ENCODE measurements around the gene SYTL1. TPM values are rescaled to one million over a fixed set of nuclear protein-coding genes. Genes with fewer than 3 reads are reported as not detected.

The SYTL1 gene
- total and polyA plus RNA-seq, 9 of the 15 experiments (the other 6 are each of a cell fraction or from before 2014, with no cell fraction given), result 0.04 to 9.3 (median 1.7) TPM

DNA sequence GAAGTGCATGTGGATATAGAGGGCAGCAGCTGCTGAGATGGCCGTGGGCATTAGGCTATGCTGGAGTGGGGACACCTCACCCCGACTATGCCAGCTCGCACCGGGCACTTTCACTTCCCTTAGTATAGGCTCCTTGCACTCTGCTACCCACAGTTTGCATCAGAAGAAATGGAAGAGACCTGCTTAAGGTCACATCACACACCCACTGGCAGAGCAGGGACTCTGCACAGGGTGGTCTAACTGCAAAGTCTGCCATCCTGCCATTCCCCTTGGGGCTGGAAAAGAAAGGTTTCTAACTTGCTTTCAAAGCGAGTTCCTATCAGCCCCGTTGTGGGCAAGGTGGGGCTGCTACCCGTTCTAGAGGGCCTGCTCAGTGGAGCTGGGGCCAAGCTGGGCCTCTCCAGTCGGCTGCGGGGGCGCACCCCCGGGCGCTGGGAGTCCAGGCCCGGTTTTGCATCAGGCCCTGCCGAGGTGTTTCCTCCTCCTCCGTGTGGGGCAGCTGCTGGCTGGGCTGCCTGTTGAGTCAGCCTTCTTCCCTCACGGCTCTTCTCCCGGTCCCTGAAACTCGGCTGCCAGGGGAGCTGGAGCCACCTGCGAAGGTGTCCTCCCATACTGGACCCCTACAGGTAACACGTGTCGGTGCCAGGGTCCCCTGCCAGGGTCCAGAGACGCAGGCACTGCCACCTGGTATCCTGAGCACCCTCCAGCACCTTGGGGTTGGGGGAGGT, at the start of gene SYTL1 (continued):
- TF ChIP-seq, protein P1, sequence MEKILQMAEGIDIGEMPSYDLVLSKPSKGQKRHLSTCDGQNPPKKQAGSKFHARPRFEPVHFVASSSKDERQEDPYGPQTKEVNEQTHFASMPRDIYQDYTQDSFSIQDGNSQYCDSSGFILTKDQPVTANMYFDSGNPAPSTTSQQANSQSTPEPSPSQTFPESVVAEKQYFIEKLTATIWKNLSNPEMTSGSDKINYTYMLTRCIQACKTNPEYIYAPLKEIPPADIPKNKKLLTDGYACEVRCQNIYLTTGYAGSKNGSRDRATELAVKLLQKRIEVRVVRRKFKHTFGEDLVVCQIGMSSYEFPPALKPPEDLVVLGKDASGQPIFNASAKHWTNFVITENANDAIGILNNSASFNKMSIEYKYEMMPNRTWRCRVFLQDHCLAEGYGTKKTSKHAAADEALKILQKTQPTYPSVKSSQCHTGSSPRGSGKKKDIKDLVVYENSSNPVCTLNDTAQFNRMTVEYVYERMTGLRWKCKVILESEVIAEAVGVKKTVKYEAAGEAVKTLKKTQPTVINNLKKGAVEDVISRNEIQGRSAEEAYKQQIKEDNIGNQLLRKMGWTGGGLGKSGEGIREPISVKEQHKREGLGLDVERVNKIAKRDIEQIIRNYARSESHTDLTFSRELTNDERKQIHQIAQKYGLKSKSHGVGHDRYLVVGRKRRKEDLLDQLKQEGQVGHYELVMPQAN (IDR thresholded peaks at IDR 0.05; ENCODE audit: borderline replicate concordance), result no peak
- no peak for TF ChIP-seq SAFB2 (IDR thresholded peaks at IDR 0.05; ENCODE audit: borderline replicate concordance, low read depth, low read length, severe bottlenecking)
- no peak for TF ChIP-seq MGA (IDR thresholded peaks at IDR 0.05)
- TF ChIP-seq, protein P2, sequence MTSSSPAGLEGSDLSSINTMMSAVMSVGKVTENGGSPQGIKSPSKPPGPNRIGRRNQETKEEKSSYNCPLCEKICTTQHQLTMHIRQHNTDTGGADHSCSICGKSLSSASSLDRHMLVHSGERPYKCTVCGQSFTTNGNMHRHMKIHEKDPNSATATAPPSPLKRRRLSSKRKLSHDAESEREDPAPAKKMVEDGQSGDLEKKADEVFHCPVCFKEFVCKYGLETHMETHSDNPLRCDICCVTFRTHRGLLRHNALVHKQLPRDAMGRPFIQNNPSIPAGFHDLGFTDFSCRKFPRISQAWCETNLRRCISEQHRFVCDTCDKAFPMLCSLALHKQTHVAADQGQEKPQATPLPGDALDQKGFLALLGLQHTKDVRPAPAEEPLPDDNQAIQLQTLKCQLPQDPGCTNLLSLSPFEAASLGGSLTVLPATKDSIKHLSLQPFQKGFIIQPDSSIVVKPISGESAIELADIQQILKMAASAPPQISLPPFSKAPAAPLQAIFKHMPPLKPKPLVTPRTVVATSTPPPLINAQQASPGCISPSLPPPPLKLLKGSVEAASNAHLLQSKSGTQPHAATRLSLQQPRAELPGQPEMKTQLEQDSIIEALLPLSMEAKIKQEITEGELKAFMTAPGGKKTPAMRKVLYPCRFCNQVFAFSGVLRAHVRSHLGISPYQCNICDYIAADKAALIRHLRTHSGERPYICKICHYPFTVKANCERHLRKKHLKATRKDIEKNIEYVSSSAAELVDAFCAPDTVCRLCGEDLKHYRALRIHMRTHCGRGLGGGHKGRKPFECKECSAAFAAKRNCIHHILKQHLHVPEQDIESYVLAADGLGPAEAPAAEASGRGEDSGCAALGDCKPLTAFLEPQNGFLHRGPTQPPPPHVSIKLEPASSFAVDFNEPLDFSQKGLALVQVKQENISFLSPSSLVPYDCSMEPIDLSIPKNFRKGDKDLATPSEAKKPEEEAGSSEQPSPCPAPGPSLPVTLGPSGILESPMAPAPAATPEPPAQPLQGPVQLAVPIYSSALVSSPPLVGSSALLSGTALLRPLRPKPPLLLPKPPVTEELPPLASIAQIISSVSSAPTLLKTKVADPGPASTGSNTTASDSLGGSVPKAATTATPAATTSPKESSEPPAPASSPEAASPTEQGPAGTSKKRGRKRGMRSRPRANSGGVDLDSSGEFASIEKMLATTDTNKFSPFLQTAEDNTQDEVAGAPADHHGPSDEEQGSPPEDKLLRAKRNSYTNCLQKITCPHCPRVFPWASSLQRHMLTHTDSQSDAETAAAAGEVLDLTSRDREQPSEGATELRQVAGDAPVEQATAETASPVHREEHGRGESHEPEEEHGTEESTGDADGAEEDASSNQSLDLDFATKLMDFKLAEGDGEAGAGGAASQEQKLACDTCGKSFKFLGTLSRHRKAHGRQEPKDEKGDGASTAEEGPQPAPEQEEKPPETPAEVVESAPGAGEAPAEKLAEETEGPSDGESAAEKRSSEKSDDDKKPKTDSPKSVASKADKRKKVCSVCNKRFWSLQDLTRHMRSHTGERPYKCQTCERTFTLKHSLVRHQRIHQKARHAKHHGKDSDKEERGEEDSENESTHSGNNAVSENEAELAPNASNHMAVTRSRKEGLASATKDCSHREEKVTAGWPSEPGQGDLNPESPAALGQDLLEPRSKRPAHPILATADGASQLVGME (CRISPR knock-in tag; IDR thresholded peaks at IDR 0.05), result no peak
- TF ChIP-seq SMARCC2 (IDR thresholded peaks at IDR 0.05; ENCODE audit: low read depth), result no peak
- TF ChIP-seq SMAD2 (IDR thresholded peaks at IDR 0.05; ENCODE audit: low read depth, low read length), result no peak
- no peak for TF ChIP-seq BCOR (IDR thresholded peaks at IDR 0.05)

All from K562 (cell line).